Loucy (cell line): ENCODE measurements around the gene AGK.
"Not testable (repeated sequence)": the region's sequence is repeated elsewhere in the genome, so short reads cannot be mapped to it uniquely, and the experiment has no call there.

Experiments used
- H2AFZ ChIP-seq: fragments of 200-600 bp; sonication (generic); 2 replicates; pipeline ENCODE4 v1.6.0; 2016; ENCODE audit warnings: antibody characterized with exemption, mild to moderate bottlenecking, low read length, moderate library complexity
- H3F3A ChIP-seq: fragments of 200-600 bp; 2 replicates; pipeline ENCODE4 v1.6.0; 2016; ENCODE audit warnings: antibody characterized with exemption, low read depth, mild to moderate bottlenecking
- H3K27me3 ChIP-seq: fragments of 200-600 bp; sonication (generic); 2 replicates; pipeline ENCODE4 v1.6.1; 2014; ENCODE audit warnings: low read length, mild to moderate bottlenecking; ENCODE audit not compliant: insufficient read depth, poor library complexity, severe bottlenecking
- H3K36me3 ChIP-seq: fragments of 200-600 bp; sonication (generic); 2 replicates; pipeline ENCODE4 v1.6.1; 2016; ENCODE audit warnings: low read length; ENCODE audit not compliant: insufficient read depth
- H3K4me1 ChIP-seq: fragments of 200-600 bp; sonication (generic); 2 replicates; pipeline ENCODE4 v1.5.1; 2014; ENCODE audit warnings: low read length, mild to moderate bottlenecking; ENCODE audit not compliant: insufficient read depth, poor library complexity, severe bottlenecking
- H3K4me2 ChIP-seq: fragments of 200-600 bp; sonication (generic); 2 replicates; pipeline ENCODE4 v1.6.0; 2014; ENCODE audit warnings: antibody characterized with exemption, low read length, low read depth, mild to moderate bottlenecking; ENCODE audit not compliant: poor library complexity, severe bottlenecking
- H3K4me3 ChIP-seq: fragments of 200-600 bp; sonication (generic); 2 replicates; pipeline ENCODE4 v1.5.1; 2014; ENCODE audit warnings: low read length, mild to moderate bottlenecking, mixed read lengths; ENCODE audit not compliant: poor library complexity, severe bottlenecking
- H3K79me2 ChIP-seq: fragments of 200-600 bp; sonication (generic); 2 replicates; pipeline ENCODE4 v1.6.1; 2014; ENCODE audit warnings: low read length; ENCODE audit not compliant: insufficient read depth
- H3K9ac ChIP-seq: fragments of 200-600 bp; sonication (generic); 2 replicates; pipeline ENCODE4 v1.6.0; 2014; ENCODE audit warnings: mild to moderate bottlenecking, low read depth, low read length, moderate library complexity; ENCODE audit not compliant: poor library complexity, severe bottlenecking
- H3K9me2 ChIP-seq: fragments of 200-600 bp; sonication (generic); replicated peaks from 2 replicates; pipeline ENCODE4 v1.6.1; 2016; ENCODE audit warnings: low read depth, low read length, mixed read lengths
- H3K9me3 ChIP-seq: fragments of 200-600 bp; sonication (generic); 2 replicates; pipeline ENCODE4 v1.6.1; 2014; ENCODE audit warnings: mild to moderate bottlenecking, antibody characterized with exemption, low read length, low read depth; ENCODE audit not compliant: insufficient read depth
- H4K20me1 ChIP-seq: fragments of 200-600 bp; sonication (generic); 2 replicates; pipeline ENCODE4 v1.6.0; 2014; ENCODE audit warnings: antibody characterized with exemption, low read length, mild to moderate bottlenecking; ENCODE audit not compliant: insufficient read depth, poor library complexity, severe bottlenecking
- EZH2phosphoT487 ChIP-seq: fragments of 200-600 bp; IDR thresholded peaks from 2 replicates; pipeline ENCODE4 v1.6.1; 2018; ENCODE audit warnings: antibody characterized with exemption, mild to moderate bottlenecking, moderate library complexity, borderline replicate concordance
- TF ChIP-seq, protein P1 (sequence below): fragments of 200-600 bp; sonication (generic); conservative IDR thresholded peaks from 2 replicates; pipeline ENCODE4 v1.5.1; 2014; ENCODE audit warnings: mild to moderate bottlenecking, antibody characterized with exemption, low read length

The AGK gene

GRCh38 chr7:141550386-141551093, 670 bp upstream of the AGK start:
- no peak for TF ChIP-seq EZH2phosphoT487
- TF ChIP-seq, protein P1, sequence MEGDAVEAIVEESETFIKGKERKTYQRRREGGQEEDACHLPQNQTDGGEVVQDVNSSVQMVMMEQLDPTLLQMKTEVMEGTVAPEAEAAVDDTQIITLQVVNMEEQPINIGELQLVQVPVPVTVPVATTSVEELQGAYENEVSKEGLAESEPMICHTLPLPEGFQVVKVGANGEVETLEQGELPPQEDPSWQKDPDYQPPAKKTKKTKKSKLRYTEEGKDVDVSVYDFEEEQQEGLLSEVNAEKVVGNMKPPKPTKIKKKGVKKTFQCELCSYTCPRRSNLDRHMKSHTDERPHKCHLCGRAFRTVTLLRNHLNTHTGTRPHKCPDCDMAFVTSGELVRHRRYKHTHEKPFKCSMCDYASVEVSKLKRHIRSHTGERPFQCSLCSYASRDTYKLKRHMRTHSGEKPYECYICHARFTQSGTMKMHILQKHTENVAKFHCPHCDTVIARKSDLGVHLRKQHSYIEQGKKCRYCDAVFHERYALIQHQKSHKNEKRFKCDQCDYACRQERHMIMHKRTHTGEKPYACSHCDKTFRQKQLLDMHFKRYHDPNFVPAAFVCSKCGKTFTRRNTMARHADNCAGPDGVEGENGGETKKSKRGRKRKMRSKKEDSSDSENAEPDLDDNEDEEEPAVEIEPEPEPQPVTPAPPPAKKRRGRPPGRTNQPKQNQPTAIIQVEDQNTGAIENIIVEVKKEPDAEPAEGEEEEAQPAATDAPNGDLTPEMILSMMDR = no peak
- Histone ChIP-seq H3K9me2 (no peaks in the 10 kb centered on the region), H3F3A (no peaks in the 10 kb centered on the region), H3K36me3 (peaks cover 2% of the 10 kb centered on the region; the same call in 1 of the 2 replicates), H3K4me2 (peak overlapping the region; percentile 91), H2AFZ (peak overlapping the region; percentile 100), H3K4me1 (peaks cover 23% of the 10 kb centered on the region), H3K9ac (peak overlapping the region; percentile 82), H3K4me3 (peak overlapping the region; percentile 92), H3K9me3 (no peaks in the 10 kb centered on the region), H3K79me2 (peaks cover 15% of the 10 kb centered on the region), H4K20me1 (no peaks in the 10 kb centered on the region), H3K27me3 (no peaks in the 10 kb centered on the region)

DNA sequence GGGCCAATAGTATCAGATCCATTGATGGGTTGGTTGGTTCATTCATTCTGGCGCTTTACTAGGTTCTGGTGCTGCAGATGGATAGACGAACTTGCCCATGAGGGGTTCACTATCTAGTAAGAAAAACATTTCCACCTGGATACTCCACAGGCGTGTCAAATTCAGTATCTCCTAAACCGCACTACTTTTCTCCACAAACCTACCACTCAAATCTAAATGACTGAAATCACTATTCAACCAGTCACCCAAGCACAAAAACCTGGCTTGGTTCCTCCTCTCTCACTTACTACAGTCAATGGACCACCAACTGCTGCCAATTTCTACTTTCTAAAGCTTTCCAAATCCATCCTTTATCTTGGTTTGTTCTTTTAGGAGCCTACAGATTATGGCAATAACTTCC, 572 bp downstream of the AGK start:
- no peaks in the 10 kb centered on the region for H3K27me3 ChIP-seq
- no peaks in the 10 kb centered on the region for H4K20me1 ChIP-seq
- peaks cover 2% of the 10 kb centered on the region; the same call in 1 of the 2 replicates for H3K36me3 ChIP-seq
- peak overlapping the region; percentile 100 for H2AFZ ChIP-seq
- H3K4me3 ChIP-seq = peak overlapping the region; percentile 92
- peaks cover 23% of the 10 kb centered on the region for H3K4me1 ChIP-seq
- peak overlapping the region; percentile 91 for H3K4me2 ChIP-seq
- no peak for TF ChIP-seq EZH2phosphoT487
- TF ChIP-seq, protein P1 = no peak
- H3K79me2 ChIP-seq = peaks cover 15% of the 10 kb centered on the region
- peak overlapping the region; percentile 82 for H3K9ac ChIP-seq
- H3K9me2 ChIP-seq = no peaks in the 10 kb centered on the region
- H3F3A ChIP-seq = no peaks in the 10 kb centered on the region
- H3K9me3 ChIP-seq = no peaks in the 10 kb centered on the region

DNA sequence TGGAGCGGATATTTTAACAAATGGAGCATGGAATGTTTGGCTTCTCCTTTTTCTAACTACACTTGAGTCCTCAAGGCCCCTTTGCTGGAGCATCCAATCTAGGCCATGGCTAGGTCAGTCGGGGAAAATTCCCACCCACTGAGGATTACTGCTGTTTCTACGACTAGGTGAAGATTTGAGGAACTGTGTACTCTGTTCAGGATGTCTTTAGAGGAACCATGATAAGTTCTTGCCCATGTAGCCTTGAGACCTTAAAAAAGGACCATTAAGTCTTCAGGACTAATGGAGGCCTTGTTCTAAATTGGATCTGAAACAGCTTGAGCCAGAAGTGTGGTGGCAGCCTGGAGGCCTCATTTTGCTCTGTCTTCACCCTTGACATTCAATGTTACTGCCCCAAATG, 6.2 kb downstream of the AGK start:
- Histone ChIP-seq H3K4me2 (no peak overlapping the region), H3K27me3 (no peaks in the 10 kb centered on the region), H3F3A (no peaks in the 10 kb centered on the region), H3K79me2 (peaks cover 12% of the 10 kb centered on the region), H3K4me3 (no peak overlapping the region), H3K9me3 (peaks cover 14% of the 10 kb centered on the region), H3K9me2 (no peaks in the 10 kb centered on the region), H3K9ac (no peak overlapping the region), H2AFZ (no peak overlapping the region), H4K20me1 (no peaks in the 10 kb centered on the region), H3K36me3 (peaks cover 15% of the 10 kb centered on the region), H3K4me1 (peaks cover 12% of the 10 kb centered on the region)
- TF ChIP-seq, protein P1 = no peak
- no peak for TF ChIP-seq EZH2phosphoT487

- H3F3A ChIP-seq, H3K9me2 ChIP-seq, H3K4me3 ChIP-seq, H3K4me2 ChIP-seq, H2AFZ ChIP-seq, H3K79me2 ChIP-seq, H3K9ac ChIP-seq, H4K20me1 ChIP-seq, H3K27me3 ChIP-seq, H3K4me1 ChIP-seq: not testable (repeated sequence)
- Histone ChIP-seq H3K36me3 (peaks cover 15% of the 10 kb centered on the region), H3K9me3 (peaks cover 14% of the 10 kb centered on the region)
These were observed 6.8 kb downstream of the AGK start for GRCh38 chr7:141557831-141558531.
